M059J (cell line): ENCODE results near the gene GFRA3. TPM values are rescaled to one million over a fixed set of nuclear protein-coding genes. Genes with fewer than 3 reads are reported as not detected.

ENCODE experiments used
- DNase-seq: peaks from one replicate; pipeline ENCODE4 v3.0.0-alpha.2; 2012; ENCODE audit warnings: low read depth
- total RNA-seq: library from RNA; depleted of rRNA; stranded (reverse); fragments of >200 nt; shearing (Covaris generic); gene quantifications from 2 replicates; pipeline ENCODE4 v1.2.3, GENCODE V29; 2014; rRNA removed

GFRA3 gene, protein sequence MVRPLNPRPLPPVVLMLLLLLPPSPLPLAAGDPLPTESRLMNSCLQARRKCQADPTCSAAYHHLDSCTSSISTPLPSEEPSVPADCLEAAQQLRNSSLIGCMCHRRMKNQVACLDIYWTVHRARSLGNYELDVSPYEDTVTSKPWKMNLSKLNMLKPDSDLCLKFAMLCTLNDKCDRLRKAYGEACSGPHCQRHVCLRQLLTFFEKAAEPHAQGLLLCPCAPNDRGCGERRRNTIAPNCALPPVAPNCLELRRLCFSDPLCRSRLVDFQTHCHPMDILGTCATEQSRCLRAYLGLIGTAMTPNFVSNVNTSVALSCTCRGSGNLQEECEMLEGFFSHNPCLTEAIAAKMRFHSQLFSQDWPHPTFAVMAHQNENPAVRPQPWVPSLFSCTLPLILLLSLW
- total RNA-seq, result not detected in 2 replicates

- no peak for DNase-seq
These were observed at the start of gene GFRA3 for GRCh38 chr5:138274189-138274853. Gene GFRA3, minus strand, starts transcription at chr5:138274621. Its CDS starts 197 bp downstream, at chr5:138274424.

GRCh38 chr5:138318211-138318610 lies 43.8 kb upstream of the GFRA3 start:
- DNase-seq, result peak; percentile 58

- no peak for DNase-seq
These were observed 41.9 kb upstream of the GFRA3 start for GRCh38 chr5:138316355-138316754.

DNA sequence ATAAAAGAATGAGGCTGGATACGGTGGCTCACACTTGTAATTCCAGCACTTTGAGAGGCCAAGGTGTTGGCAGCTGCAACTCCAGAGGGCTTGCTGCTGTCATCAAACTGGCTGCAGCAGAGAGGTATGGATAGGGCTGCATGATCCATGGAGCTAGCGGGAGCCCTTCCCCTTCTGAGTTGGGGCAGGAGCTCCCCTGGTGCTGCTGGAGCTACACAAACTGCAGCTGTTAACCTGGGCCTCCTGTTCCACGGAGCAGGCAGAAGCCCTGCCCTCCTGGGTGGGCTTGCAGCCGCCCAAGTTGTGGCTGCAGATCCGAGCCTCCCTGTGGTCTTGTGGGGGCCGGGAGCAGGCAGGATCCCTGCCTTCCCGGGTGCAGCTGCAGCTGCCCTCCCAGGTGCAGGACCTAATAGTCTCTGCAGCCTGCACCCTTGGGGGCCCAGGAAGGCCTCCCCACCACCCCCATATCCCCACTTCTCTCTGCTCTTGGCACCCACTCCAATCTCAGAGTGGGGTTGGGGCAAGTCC lies 41.4 kb upstream of the GFRA3 start:
- DNase-seq, result no peak

DNA sequence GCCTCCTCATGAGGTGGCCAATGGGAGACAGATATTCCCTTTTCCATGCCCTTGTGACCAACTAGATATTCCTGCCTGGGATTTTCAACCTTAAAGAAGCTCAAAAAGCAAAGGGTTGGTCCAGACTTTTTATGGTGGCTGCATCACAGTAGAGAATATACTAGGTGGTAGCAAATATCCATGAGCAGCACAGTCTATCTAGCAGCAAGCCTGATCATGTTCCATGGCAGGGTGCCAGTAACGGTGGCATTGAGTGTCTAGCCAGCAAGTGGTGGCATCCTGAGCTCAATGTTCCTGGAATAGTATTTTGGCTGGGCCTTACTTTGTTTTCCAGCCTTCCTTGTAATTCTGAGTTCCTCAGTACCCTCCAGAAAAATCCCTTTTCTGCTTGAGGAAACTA lies 31.4 kb upstream of the GFRA3 start:
- DNase-seq, result peak; percentile 9

- DNase-seq, result peak; percentile 65
These were observed 29.0 kb upstream of the GFRA3 start for GRCh38 chr5:138303372-138303771.

- DNase-seq, result no peak
These were observed 14.9 kb upstream of the GFRA3 start for GRCh38 chr5:138289296-138289695.

GRCh38 chr5:138287246-138287645 lies 12.8 kb upstream of the GFRA3 start:
- DNase-seq, result no peak

DNA sequence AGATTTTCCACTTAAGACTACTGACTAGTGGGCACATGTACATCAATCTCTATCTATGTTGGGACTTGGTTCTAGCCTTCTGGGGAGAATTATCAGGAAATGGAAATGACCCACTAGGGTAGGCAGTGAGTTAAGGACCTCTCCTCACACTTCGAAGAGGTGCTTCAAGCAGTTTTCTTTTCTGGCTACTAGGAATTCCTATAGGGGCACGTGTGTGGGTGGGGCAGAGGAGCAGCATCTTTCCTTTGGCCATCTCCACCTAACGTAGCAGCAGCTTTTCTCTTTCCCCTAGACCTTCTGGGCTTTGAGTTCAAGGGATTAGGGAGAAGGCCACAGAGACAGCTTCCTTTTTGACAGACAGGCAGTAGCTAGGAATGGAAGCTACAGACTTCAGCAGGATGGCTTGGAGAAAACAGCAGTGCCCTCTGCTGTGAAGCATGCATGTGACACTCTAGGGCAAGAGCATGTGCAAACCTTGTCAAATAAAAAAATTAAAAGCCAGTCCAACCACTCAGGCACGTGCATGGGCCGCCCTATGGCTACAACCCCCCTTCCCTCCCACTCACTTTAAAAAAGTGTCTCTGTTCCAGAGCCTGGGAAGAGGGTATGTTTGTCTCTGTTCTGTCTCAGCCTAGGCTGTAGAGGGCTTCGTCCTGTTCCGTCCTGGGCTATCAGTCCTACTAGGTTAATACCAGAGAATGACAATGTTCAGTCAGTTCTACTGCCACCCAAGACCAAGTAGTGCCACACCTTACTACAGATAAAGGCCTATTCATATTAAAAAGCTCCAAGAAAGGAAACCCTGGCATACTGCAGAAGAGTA lies 8.7 kb upstream of the GFRA3 start:
- peak; percentile 52 for DNase-seq

GRCh38 chr5:138280915-138281314 lies 6.5 kb upstream of the GFRA3 start:
- no peak for DNase-seq

DNA sequence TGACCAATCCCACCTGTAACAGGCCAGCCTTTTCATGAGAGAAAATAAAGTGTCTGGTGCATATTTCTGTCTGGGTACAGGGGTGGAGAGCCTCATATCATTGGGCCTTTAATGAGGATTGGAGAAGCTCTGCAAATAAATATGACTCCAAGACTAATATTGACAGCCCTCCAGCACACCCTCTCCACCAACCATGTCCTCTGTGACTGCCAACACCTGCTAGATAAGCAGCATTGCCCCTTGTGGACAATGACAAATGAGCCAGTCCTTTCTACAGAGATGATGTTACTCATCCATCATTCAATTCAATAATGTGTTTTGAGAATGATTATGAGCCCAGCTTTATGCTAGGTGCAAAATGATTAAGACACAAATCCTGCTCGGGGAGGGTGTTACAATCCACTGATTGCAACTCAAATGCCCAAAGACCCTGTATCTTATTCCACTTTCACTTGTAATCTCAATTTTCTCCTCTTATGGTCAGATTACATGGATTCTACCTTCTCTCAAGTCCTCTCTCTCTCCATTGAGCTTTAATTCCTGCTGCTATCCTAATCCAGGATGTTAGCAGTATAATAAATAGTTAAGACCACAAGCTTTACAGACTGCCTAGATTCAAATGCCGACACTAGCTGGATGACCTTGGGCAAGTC lies 2.1 kb upstream of the GFRA3 start:
- DNase-seq, result peak; percentile 9

DNA sequence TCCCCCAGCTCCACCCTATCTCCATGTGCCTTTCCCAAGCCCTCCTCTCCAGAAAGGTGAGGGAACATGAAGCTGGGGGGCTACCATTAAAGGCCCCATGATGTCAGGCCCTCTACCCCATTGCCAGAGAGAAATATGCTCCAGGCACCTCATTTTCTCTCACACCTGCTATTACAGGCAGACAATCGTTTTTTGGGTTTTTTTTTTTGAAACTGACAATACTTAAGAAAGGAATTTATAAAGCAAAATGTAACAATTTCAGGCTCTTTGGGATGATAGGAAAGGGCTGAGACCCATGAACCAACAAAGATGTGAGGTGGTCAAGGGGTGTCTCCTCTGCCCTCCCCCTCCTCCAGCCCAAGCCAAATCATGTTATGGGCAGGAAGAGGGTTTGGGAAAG lies 1.5 kb upstream of the GFRA3 start:
- no peak for DNase-seq

DNA sequence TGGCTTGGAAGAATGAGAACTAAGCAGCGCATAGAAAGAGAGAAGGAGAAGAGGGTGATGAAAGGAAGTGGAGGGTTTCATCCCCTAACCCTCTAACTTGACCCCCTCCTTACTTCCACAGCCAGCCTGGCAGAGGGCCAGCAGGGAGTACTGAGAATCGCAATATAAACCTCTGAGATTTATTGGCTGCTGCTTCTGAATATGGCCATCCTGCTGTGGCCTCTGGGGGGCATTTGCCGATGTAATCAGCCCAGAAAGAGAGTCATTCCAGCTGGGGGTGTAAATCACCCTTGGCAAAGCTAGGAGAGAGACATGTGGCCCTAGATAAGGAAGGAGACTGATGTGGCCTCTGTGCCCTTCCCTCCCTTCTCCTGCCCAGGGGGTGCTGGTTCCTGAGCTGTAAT lies 960 bp upstream of the GFRA3 start:
- peak; percentile 6 for DNase-seq

DNA sequence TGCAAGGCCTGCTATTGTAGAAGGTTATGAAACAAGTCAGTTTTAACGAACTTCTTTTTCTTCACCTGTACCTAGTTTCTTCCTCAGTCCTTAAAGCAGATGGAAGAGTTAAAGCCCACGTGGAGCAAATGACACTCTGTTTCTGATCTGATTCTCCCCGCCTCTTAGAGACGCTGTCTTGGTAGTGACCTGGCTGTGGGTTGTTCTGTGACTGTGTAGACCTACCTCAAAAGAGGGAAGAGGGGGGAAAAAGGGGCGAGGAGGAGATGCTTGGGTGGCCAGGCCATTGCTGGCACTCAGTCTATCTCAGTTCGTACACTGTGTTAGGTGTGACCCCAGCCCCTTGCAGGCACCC lies 610 bp downstream of the GFRA3 start:
- no peak for DNase-seq

- DNase-seq, result no peak
These were observed 1.7 kb downstream of the GFRA3 start for GRCh38 chr5:138272681-138273080.

- no peak for DNase-seq
These were observed 3.1 kb downstream of the GFRA3 start for GRCh38 chr5:138271281-138271680.

DNA sequence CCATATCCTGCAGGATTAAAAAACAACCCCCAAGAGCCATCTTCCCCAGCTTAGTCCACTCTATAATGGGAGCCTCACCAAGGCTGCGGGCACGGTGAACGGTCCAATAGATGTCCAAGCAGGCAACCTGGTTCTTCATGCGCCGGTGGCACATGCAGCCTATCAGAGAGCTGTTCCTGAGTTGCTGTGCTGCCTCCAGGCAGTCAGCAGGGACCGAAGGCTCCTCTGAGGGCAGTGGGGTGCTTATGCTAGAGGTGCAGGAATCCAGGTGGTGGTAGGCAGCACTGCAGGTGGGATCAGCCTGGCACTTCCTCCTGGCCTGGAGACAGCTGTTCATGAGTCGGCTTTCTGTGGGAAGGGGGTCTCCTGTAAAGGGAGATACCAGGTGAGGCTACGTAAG lies 10.2 kb downstream of the GFRA3 start:
- DNase-seq, result no peak

GRCh38 chr5:138263581-138263980 lies 10.8 kb downstream of the GFRA3 start:
- no peak for DNase-seq

- no peak for DNase-seq
These were observed 15.6 kb downstream of the GFRA3 start for GRCh38 chr5:138258704-138259292.

GRCh38 chr5:138257583-138257982 lies 16.8 kb downstream of the GFRA3 start:
- DNase-seq, result no peak

GRCh38 chr5:138252944-138253343 lies 21.5 kb downstream of the GFRA3 start:
- no peak for DNase-seq
